T follicular helper cell (primary cell): ENCODE results near the gene NMNAT1.
A peak's percentile ranks its signal among the peaks of the same experiment; 100 is the strongest.
"Not testable (repeated sequence)": the region's sequence is repeated elsewhere in the genome, so short reads cannot be mapped to it uniquely, and the experiment has no call there.

ENCODE experiments used
- DNase-seq: peaks from one replicate; pipeline ENCODE4 v3.0.0-alpha.2; 2020; ENCODE audit warnings: low read depth
- total RNA-seq, 2 experiments: gene quantifications; one replicate each; lab custom pipeline; 2026; lab: John Stamatoyannopoulos, UW

NMNAT1 gene
- total RNA-seq: 6.8 to 9.2 reads per million in 2 experiments

DNA sequence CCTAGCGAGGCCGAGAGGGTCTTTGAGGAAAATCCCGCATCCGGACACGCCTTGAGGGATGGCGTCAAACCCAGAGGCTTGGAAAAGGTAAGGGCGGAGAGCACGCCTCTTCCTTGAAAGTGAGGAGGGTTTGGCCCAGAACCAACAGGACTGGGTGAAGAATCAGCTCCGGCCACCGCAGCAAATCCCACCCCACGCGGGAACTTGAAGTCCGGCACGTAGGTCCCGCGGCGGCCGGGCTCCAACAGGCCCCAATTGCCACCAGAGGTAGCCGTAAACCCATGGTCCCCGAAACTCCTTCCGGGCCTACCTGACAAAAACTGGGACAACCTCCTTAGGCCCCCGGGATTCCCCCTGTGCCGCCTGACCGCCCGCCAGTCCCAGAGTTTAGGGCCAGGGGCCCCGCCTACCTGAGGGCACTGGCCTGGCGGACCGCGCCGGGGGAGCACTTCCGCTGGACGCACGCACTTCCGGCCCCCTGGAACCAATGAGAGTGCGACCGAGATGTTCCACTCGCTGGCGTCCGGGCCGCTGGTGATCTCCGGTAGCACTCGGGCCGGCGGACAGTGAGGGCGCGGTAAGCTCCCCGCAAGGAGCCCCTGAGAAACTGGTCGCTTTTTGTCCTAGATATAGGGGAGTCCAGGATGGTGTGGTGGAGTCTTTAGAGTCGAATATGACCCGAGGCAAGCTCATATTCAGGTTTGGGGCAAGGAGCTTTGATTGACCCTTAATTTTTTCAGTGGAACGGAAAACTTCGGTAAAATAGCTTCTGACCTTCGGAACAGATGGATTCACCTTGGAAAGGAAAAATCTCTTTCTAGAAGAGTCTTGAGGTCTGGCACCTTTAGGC is at the start of gene NMNAT1, which contains the start of gene LZIC:
NMNAT1 (plus strand) TSS at position 537 of the 850 bp plus-strand sequence. CDS start 28,599 bp downstream, outside the sequence.
LZIC (minus strand) TSS at position 453 of the 850 bp plus-strand sequence. CDS start 6,772 bp downstream, outside the sequence.
- peak; percentile 70 for DNase-seq

DNA sequence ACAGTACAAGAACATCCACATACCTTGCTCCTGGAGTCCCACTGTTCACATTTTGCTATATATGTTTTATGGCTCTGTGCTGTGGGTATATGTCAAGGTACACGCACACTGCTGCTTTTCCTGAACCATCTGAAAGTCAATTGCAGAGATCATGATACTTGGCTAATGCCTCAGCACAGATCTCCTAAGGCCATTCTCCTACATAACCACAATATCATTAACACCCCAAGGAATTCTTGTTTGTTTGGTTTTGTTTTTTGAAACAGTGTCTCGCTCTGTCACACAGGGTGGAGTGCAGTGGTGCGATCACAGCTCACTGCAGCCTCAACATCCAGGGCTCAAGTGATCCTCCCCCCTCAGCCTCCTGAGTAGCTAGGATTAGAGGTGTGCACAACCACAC is 49.2 kb upstream of the NMNAT1 start:
- no peak for DNase-seq

DNA sequence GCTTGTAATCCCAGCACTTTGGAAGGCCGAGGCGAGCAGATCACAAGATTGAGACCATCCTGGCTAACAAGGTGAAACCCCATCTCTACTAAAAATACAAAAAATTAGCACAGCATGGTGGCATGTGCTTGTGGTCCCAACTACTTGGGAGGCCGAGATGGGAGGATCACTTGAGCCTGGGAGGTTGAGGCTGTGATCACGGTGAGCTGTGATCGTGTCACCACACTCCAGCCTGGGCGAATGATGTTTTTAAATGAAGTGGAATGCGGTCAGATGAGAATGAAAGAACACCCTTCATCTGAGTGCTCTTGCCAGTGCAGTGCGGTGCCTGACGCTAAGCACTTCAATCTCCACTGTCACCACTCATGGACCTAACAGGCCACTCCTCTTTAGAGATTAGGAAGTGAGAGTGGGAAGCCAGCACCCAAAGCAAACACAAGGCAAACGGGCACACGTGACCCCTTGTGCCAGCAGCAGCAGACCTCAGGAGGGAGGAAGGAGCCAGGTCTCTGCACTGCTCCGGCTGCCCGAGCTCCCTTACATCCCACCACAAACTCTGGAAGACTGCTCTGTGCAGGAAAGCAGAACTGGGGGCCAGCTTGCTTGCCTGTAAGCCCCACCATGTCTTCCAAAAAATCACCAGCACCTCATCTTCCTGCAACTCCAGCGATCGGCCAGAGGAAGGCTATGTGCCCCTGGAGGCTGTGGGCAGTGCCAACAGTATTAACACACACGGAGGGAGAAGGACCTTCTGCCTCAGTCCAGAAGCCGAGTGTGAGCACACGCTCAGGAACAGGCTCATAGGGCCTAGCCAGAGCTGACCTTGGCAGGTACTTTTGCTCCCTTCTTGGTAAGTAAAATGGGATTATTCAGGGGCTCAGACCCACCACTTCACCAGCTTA is 42.9 kb upstream of the NMNAT1 start:
- no peak for DNase-seq

DNA sequence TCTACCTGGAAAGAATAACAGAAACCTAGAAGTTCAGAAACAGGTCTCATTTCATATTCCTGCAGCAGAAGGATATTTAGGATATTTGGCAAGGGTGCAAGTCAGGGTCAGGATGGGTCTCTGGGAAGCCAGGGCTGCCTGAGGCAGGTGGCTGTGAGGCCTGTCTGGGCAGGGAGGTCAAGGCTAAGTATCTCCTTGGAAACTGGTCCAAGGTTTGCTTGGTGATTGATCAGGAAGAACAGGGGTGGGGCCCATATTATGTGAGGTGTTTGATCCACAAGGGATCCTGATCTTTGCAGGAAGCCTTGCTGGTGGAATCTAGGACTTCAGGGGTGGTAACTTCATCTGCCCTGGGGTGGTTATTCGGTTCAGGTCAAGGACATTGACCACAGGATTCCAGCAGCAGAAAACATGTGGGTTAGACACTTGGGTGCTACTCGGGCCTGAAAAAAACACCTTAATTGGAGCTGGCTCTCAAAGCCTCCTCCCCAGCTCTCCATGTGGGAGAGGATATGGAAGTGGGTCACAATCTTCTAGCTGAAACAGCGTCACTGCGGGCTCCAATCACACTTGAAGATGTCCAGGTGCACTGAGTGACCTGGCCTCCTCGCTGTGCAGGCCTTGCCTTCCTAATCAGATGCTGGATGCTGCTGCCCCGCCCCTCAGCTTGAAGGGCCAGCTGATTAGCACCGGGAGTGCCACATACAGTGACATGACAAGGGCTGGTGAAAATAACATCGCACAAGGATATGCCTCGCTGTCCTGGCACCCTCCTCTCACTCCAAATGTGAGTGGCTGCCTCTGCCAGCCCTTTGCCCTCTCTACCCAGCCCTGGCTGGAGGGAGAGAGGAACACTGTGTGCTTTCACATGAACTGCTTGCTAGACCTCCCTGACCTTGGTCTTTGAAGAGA is 41.9 kb upstream of the NMNAT1 start:
- no peak for DNase-seq

DNA sequence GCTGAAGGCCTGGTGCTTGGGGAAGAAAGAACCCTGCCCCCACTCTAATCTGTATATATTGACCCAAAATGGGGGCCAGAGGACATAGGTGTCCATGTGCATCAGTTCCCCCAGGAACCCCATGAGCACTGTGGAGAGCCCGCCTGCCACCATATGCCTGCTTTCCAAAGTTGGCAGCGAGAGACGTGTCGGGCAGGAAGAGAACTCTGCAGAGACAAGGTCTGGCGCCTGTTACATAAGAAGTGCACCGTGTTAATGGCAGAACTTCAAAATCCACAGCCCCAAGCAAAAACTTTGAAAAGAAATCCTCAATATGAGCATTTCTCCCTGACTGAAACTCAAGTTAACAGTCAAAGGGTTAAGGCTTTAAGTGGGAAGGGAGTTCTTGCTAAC is 41.2 kb upstream of the NMNAT1 start:
- DNase-seq: no peak

DNA sequence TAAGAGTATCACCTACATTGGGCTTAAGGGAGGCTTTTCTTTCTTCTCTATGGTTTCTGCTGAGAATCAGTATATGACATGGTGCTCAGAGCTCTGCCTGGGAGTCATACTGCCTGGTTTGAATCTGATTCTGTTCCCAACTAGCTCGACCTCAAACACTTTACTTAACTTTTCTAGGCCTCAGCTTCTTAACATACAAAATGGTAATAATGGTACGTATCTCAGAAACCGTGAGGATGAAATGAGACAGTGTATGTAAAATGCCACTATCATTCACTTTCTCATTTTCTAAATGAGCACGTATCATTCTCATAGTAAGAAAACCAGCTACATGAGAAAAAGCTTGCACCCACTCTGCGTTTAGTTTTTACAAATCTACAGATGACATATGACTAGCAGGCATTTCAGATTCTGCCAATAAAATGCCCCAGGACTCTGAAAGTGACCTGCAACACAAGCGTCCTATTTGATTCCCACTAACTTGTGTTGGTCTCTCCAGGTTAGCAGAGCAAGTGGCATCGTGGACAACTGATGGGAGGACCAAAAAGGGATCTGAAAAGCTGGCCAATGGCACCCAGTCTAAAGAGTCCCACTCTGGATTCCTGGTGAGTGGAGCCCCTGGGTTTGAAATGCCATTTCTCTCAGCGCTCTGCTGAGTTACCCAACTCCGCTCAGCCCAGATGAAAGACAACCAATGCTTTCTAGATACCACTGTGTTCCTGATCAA is 39.3 kb upstream of the NMNAT1 start:
- no peak for DNase-seq

DNA sequence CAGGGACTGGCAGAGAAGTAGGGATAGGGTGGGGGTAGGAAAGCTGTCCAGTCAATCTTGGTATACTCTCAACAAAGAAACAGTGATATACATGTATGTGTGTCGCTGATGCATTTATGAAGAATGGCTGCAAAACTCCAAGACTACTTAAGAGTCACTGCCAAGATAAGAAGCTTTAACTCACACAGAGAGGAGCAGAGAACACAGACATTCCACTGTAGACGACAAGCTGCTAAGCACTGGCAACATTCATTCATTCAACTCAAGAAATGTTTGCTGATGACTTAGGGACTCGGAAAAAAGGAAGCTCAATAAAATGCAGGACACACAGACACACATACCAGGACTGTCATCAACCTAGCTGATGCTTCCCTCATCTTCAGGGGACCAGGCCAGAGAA is 38.7 kb upstream of the NMNAT1 start:
- DNase-seq: no peak

DNA sequence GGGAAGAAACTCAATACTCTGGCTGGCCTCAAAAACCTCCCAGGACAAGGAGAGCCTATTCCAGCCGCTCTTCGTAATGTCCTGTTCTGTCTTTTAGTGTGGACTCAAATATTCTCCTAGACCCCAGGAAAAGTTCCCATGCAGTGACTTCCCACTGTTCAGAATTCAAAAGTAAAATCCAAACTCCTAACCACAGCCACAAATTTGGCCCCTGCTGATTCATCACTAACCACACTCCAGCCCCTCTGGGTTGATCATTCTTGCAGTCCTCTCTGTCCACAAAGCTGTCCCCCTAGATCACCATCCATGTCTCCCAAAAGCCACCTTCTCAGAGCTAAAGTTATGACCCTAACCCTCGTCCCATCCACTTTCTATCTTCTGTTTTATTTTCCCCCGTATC is 38.3 kb upstream of the NMNAT1 start:
- DNase-seq: no peak

DNA sequence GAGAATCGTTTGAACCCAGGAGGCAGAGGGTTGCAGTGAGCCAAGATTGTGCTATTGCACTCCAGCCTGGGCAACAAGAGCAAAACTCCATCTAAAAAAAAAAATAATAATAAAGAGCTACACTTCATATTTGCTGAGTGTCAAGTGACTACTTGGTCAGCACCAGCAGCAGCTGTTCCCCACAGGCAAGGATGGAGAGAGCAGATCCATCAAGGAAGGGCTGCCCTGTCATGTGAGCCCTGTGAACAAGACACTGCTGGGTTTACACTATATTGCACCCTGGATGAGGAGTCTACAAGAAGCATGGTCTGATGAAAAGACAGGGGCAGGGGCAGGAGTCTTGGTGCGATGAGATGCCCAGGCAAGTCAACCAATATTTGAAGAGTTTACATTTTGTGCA is 36.8 kb upstream of the NMNAT1 start:
- DNase-seq: no peak

DNA sequence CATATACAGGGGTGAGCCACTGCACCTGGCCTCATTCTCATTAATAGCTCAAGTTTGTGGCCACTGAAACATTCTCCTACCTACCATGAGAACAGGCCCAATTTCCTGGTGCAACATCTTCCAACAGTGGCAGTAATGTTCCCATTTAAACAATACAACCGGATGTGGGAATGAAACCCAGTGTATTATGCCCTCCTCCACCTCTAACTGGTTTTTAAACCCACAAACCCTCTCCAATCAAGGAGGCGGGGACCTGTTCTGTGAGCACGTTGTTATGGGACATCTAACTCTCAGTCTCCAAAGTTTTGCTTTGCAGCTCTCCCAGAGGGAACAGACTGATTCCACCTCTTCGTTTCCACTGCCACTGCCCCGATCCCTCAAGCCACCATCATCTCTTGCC is 35.8 kb upstream of the NMNAT1 start:
- DNase-seq: no peak

DNA sequence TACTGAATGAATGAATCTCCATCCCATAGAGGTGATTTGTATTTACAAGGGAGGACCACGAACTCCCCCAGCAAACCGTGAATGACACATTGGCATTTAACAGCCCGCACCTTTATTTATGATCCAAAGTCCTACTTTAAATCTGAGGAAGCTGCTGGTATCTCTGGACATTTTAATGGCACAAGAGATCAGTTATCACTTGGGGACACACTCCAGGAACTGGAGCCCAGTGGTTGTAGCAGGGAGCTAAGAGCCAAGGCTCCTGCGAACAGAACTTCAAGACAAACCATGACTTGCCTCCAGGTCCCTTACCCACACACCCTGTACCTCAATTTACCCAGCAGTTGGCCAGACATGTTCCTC is 34.4 kb upstream of the NMNAT1 start:
- no peak for DNase-seq

DNA sequence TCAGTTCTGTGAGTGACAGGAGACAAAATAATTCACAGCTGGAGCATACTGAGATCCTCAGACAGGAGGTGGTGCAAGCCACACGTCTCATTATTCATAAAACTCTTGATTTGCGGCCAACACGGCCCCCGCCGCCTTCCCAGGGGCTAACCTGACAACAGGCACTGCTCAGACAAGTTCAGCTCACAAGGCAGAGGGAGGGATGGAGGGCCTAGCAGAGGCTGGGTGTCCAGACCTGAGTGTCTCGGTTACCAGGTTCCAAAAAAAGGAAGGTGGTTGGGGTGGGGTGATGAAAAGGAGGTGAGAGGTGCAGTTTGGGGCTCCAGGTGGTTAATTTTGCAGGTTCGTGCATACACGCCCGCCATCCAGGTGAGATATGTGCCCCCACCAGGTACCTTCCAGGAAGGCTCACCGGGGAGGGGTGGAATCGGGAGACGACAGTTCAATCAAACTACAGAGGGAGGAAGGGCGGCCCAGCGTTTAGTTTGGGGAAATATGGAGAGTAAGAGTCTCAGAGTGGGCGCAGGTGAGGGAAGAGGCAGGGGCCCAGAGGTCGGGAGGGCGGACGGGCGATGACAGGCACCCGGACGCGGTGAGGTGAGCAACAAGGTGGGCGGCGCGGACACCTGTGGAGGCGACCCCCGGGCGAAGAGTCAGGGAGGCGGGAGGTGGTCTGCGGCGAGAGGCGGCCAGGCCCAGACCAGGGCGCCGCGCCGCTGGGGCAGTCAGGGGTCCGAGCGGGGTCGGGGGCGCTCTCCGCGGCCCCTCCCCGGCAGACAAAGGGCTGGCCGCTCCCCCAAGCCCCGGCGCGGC is 33.8 kb upstream of the NMNAT1 start:
- peak; percentile 15 for DNase-seq

DNA sequence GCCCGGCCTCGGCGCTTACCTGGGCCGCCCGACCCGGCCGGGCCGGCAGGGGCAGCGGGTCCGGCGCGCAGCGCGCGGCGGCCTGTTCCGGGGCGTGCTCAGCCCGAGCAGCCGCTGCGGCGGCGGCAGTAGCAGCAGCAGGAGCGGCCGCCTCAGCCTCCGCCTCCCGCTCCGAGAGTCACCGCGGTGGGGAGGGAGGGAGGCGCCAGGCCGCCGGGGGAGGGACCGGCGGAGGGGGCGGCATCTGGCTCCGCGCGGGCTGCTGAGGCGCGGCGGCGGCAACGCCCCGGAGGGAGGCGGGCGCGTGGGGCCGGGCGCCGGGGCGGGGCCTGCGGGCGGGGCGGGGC is 33.2 kb upstream of the NMNAT1 start, which contains the start of gene CTNNBIP1:
CTNNBIP1 (minus strand) TSS at position 194 of the 347 bp plus-strand sequence. CDS start 38,205 bp downstream, outside the sequence.
- DNase-seq: no peak

DNA sequence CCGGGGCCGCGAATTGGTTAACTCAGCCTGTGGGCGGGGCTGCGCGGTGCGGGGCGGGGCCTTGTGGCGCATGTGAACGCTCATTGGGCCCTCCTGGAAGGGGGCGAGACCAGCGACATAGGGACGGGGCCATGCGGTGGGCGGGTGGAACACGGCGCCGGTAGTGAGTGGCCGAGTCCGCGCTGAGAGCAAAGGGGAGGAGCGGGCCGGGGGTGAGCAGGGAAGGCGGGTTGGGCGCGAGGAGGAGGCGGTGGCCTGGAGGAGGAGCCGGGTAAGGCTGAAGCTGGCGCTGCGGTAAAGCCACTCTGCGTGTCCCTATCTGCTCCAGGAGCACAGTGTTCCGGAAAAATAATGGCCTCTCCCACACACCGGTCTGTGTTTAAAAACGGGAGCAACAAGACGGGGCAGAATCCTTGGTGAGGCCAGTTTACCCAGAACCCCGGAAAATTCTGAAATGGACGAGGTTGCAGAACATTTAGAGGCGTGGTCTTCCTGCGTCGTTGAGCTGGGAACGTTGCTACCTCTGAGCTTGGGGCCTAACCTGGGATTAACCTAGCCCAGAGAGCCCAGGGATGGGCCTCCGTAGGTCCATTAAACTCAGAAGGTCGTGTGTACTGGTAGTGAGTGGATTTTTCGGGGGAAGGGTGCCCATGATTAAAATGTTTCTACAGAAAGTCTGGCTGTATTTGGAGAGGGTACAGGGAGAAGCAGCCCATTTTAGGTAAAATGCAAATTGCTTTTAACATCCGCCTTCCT is 32.7 kb upstream of the NMNAT1 start:
- DNase-seq: peak; percentile 100

DNA sequence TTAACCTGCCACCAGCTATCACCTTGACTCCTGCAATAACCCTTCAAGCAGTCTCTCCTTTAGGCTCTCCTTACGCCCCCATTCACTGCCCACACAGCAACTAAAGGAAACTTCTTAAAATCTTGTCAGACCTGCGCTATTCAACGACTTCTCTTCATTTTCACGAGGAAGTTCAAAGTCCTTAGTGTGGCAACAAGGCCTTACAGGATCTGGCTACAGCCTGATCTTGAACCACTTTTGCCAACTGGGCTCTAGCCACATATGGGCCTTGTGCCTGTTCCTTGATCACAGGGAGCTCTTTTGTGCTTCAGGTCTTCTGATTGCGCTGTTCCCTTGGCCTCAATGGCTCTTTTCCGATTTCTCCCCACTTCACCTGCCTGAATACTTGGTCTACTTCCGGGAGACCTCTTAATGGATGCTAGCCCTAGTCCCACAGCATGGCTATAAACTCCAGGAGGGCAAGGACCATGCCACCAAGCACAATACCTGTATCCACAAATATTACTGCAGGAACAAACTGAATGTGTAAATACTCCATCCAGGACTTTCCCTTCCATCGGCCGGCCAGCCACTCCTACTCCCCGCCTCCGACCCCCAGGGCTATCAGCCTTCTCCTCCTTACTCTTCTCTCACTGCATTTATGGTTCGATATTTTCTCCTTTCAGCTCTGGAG is 30.9 kb upstream of the NMNAT1 start:
- DNase-seq: no peak

DNA sequence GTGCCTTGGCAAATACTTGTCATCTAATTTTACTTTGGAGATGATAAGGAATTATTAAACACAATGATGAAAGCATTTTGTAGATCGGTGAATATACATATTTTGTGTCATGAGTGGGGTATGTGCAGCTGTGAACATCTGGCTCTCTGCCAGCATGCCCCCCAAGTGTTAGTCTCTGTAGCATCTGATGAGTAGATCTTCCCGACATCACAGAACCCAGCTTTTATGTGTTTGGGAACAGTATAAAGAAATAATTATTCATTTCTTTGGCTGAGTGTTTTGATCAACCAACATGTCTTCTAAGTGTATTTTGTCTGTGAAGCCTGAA is 28.7 kb upstream of the NMNAT1 start:
- DNase-seq: no peak

DNA sequence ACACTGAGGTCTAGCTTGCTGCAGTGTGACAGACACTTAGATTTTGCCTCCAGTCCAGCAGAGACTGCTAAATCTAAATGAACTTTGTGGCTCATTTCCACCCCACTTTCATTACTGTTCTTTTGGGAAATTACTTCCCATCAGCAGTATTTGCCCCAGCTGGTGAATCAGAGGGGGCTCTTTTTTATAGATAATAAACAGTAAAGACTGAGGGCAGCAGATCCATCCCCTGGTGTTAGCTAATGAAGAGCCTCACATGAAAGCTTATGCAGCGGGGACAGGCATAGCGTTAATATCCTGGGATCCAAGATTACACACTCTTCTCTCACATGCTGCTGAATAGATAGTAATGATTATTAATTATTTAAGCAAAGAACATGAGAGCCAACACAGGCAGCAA is 26.8 kb upstream of the NMNAT1 start:
- DNase-seq: no peak

DNA sequence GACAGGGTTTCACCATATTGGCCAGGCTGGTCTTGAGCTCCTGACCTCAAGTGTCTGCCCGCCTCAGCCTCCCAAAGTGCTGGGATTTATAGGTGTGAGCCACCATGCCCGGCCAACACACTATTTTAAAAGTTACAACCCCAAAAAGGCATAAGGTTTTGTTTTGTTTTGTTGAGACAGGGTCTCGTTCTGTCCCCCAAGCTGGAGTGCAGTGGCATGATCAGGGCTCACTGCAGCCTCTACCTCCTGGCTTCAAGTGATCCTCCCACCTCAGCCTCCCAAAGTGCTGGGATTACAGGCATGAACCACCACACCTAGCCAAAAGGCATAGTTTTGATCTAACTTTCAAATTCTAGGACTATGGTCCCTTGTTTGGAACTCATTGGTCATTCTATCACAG is 25.8 kb upstream of the NMNAT1 start:
- DNase-seq: not testable (repeated sequence)

DNA sequence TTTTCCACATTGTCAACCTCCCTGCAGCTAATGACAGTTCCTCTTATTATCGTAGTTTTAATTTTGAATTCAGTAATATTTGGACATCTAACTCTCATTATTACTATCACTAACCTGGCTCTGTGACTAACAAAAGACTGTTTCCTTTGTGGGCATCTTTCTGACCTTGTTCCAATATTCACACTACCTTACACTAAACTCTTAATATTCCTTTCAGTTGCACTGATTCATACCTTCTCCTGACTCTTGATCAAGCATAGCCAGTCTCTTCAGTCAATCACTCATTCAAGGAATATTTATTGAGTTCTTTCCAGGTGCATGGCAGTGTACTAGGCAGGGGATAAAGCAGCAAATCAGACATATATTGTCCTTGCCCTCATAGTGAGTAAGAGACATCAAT is 25.4 kb upstream of the NMNAT1 start:
- no peak for DNase-seq
